PFSK-1 (cell line): ENCODE measurements around the gene ZDHHC9.

Source experiments
- POLR2AphosphoS5 ChIP-seq: IDR thresholded peaks from 2 replicates; pipeline ENCODE4 v1.6.1; 2012; ENCODE audit warnings: low read depth, mild to moderate bottlenecking, control low read depth, low read length, moderate library complexity
- TAF1 ChIP-seq: IDR thresholded peaks from 2 replicates; pipeline ENCODE4 v1.6.1; 2012; ENCODE audit warnings: low read length, control low read depth, borderline replicate concordance; ENCODE audit not compliant: insufficient read depth
- TF ChIP-seq, protein P1 (sequence below), 2 experiments: IDR thresholded peaks; 2 replicates each; pipeline versions ENCODE4 v1.6.1 to v1.8.0; 2011 to 2012; ENCODE audit warnings: low read depth in 2 of 2, low read length in 2 of 2, control low read depth in 1 of 2, inconsistent platforms in 1 of 2, mild to moderate bottlenecking in 1 of 2, moderate library complexity in 1 of 2; ENCODE audit not compliant: insufficient read depth in 1 of 2

DNA sequence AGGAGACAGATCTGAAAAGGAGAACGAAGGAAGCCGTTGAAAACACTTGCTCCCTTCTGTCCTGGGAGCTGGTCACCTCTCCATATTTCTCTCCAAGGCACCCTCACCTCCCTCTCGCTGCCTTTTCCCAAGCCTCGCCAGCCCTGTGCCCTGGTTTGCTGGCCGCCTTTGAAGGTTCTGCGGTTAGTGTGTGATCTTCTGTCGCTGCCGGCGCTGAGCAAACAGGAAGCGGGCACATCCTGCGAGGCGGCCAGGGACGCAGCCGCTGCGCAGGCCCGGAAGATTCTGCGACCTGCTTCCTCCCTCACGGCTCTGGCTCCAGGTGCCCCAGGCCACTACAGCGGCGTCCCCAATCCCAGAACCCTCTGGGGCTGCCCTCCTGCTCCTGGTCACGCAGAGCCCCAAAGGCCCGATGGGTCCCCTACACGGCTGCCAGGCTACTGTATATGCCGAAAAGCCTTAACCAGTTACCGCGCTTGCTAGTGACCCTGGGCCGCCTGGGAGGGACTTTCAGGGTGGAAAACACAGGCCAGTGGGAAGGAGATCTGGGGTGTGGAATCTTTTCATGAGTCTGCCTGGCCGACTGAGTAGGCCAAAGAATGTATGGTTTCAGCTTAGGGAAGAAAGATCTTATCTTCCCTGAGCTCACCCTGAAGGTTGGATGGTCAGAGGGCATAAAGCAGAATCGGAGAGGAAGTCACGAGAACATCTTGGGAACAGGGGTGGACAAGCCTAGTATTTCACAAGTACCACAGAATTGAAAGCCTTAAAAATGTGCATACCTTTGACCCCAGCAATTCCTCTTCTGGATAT, 66.3 kb downstream of the ZDHHC9 start:
- no peak for TF ChIP-seq POLR2AphosphoS5
- TF ChIP-seq TAF1 = no peak
- TF ChIP-seq, protein P1, sequence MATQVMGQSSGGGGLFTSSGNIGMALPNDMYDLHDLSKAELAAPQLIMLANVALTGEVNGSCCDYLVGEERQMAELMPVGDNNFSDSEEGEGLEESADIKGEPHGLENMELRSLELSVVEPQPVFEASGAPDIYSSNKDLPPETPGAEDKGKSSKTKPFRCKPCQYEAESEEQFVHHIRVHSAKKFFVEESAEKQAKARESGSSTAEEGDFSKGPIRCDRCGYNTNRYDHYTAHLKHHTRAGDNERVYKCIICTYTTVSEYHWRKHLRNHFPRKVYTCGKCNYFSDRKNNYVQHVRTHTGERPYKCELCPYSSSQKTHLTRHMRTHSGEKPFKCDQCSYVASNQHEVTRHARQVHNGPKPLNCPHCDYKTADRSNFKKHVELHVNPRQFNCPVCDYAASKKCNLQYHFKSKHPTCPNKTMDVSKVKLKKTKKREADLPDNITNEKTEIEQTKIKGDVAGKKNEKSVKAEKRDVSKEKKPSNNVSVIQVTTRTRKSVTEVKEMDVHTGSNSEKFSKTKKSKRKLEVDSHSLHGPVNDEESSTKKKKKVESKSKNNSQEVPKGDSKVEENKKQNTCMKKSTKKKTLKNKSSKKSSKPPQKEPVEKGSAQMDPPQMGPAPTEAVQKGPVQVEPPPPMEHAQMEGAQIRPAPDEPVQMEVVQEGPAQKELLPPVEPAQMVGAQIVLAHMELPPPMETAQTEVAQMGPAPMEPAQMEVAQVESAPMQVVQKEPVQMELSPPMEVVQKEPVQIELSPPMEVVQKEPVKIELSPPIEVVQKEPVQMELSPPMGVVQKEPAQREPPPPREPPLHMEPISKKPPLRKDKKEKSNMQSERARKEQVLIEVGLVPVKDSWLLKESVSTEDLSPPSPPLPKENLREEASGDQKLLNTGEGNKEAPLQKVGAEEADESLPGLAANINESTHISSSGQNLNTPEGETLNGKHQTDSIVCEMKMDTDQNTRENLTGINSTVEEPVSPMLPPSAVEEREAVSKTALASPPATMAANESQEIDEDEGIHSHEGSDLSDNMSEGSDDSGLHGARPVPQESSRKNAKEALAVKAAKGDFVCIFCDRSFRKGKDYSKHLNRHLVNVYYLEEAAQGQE (IDR thresholded peaks at IDR 0.05; ENCODE audit: insufficient read depth in 1 of 2, low read depth in 2 of 2, low read length in 2 of 2) = no peak
